WTC11 (cell line): ENCODE measurements around the gene ADAMTS18. TPM values are rescaled to one million over a fixed set of nuclear protein-coding genes. Genes with fewer than 3 reads are reported as not detected.

Experiments used
- ATAC-seq: fragments of 200-7000 bp; cut with Tn5 transposase; 2 replicates; pipeline ENCODE4 v1.10.0; 2021; ENCODE audit warnings: mild to moderate bottlenecking, moderate library complexity
- CTCF ChIA-PET: fragments of 300-600 bp; sonication (Branson Sonifier 250); formaldehyde crosslinking; loops from one replicate; lab custom pipeline; 2021; ENCODE audit warnings: antibody characterized with exemption; lab: Charles Lee
- POLR2A ChIA-PET: fragments of 350-600 bp; sonication (Branson Sonifier 250); formaldehyde crosslinking; loops from one replicate; lab custom pipeline; 2021; ENCODE audit warnings: antibody characterized with exemption; lab: Charles Lee
- DNase-seq: peaks from one replicate; pipeline ENCODE4 v3.0.0; 2021; ENCODE audit warnings: low spot score
- H3K27ac Mint-ChIP-seq: 2 replicates; pipeline ENCODE4 v1.8.0; 2021; ENCODE audit warnings: mixed read lengths
- H3K27me3 Mint-ChIP-seq: 2 replicates; pipeline ENCODE4 v1.8.0; 2021; ENCODE audit warnings: low read depth, mild to moderate bottlenecking, moderate library complexity, mixed read lengths
- H3K36me3 Mint-ChIP-seq: 2 replicates; pipeline ENCODE4 v1.8.0; 2021; ENCODE audit warnings: mixed read lengths
- H3K4me1 Mint-ChIP-seq: 2 replicates; pipeline ENCODE4 v1.8.0; 2022; ENCODE audit warnings: mixed read lengths
- H3K4me3 Mint-ChIP-seq: 2 replicates; pipeline ENCODE4 v1.8.0; 2021; ENCODE audit warnings: mild to moderate bottlenecking, moderate library complexity, mixed read lengths
- H3K9me3 Mint-ChIP-seq: 2 replicates; pipeline ENCODE4 v1.8.0; 2021; ENCODE audit warnings: mixed read lengths
- ATF1 ChIP-seq: sonication (generic); formaldehyde crosslinking; IDR thresholded peaks from 2 replicates; pipeline ENCODE4 v1.8.1; 2023; ENCODE audit warnings: mild to moderate bottlenecking, moderate library complexity, missing genetic modification reagents
- CBFB ChIP-seq: sonication (generic); formaldehyde crosslinking; IDR thresholded peaks from 2 replicates; pipeline ENCODE4 v1.8.1; 2022; ENCODE audit warnings: mild to moderate bottlenecking, low read depth, missing genetic modification reagents
- E2F1 ChIP-seq: sonication (generic); formaldehyde crosslinking; IDR thresholded peaks from 2 replicates; pipeline ENCODE4 v1.8.0; 2022; ENCODE audit warnings: mild to moderate bottlenecking, missing genetic modification reagents
- GRHL2 ChIP-seq: fragments of 250-450 bp; sonication (Bioruptor Pico); IDR thresholded peaks from 2 replicates; pipeline ENCODE4 v1.8.0; 2022; ENCODE audit warnings: mild to moderate bottlenecking, moderate library complexity; ENCODE audit not compliant: insufficient replicate concordance, severe bottlenecking
- IRF1 ChIP-seq: sonication (generic); formaldehyde crosslinking; IDR thresholded peaks from 2 replicates; pipeline ENCODE4 v1.8.0; 2023; ENCODE audit warnings: missing genetic modification reagents
- IRF2 ChIP-seq: sonication (generic); formaldehyde crosslinking; IDR thresholded peaks from 2 replicates; pipeline ENCODE4 v1.8.0; 2022; ENCODE audit warnings: low read depth, missing genetic modification reagents, borderline replicate concordance
- JUN ChIP-seq: sonication (generic); formaldehyde crosslinking; IDR thresholded peaks from 2 replicates; pipeline ENCODE4 v1.8.0; 2023; ENCODE audit warnings: mild to moderate bottlenecking, missing genetic modification reagents
- KAT7 ChIP-seq: sonication (generic); formaldehyde crosslinking; IDR thresholded peaks from 2 replicates; pipeline ENCODE4 v1.8.1; 2023; ENCODE audit warnings: missing genetic modification reagents, mild to moderate bottlenecking, borderline replicate concordance
- MLX ChIP-seq: sonication (generic); formaldehyde crosslinking; IDR thresholded peaks from 2 replicates; pipeline ENCODE4 v1.8.1; 2023; ENCODE audit warnings: mild to moderate bottlenecking, missing genetic modification reagents, moderate library complexity
- NR1H2 ChIP-seq: sonication (generic); formaldehyde crosslinking; IDR thresholded peaks from 2 replicates; pipeline ENCODE4 v1.9.0; 2021; ENCODE audit warnings: mild to moderate bottlenecking, moderate library complexity, missing genetic modification reagents
- PREB ChIP-seq: sonication (generic); formaldehyde crosslinking; IDR thresholded peaks from 2 replicates; pipeline ENCODE4 v1.8.1; 2022; ENCODE audit warnings: mild to moderate bottlenecking, missing genetic modification reagents, moderate library complexity, borderline replicate concordance
- PRRX2 ChIP-seq: fragments of 250-450 bp; sonication (Bioruptor Pico); IDR thresholded peaks from 2 replicates; pipeline ENCODE4 v1.8.0; 2021; ENCODE audit warnings: mild to moderate bottlenecking
- SMAD4 ChIP-seq: sonication (generic); formaldehyde crosslinking; IDR thresholded peaks from 2 replicates; pipeline ENCODE4 v1.8.0; 2022; ENCODE audit warnings: mild to moderate bottlenecking, missing genetic modification reagents
- STAT6 ChIP-seq: sonication (generic); formaldehyde crosslinking; conservative IDR thresholded peaks from 2 replicates; pipeline ENCODE4 v1.8.1; 2023; ENCODE audit warnings: mild to moderate bottlenecking, low read depth, missing genetic modification reagents, moderate library complexity
- ZMAT4 ChIP-seq: fragments of 250-450 bp; sonication (Bioruptor Pico); IDR thresholded peaks from 2 replicates; pipeline ENCODE4 v1.9.0; 2021; ENCODE audit warnings: mild to moderate bottlenecking
- ZNF232 ChIP-seq: sonication (generic); formaldehyde crosslinking; IDR thresholded peaks from 2 replicates; pipeline ENCODE4 v1.8.0; 2022; ENCODE audit warnings: mild to moderate bottlenecking, missing genetic modification reagents
- ZNF281 ChIP-seq: sonication (generic); formaldehyde crosslinking; IDR thresholded peaks from 2 replicates; pipeline ENCODE4 v1.8.0; 2023; ENCODE audit warnings: mild to moderate bottlenecking, missing genetic modification reagents
- ZNF512 ChIP-seq: sonication (generic); formaldehyde crosslinking; IDR thresholded peaks from 2 replicates; pipeline ENCODE4 v1.8.1; 2022; ENCODE audit warnings: missing genetic modification reagents, borderline replicate concordance
- ZNF532 ChIP-seq: fragments of 250-450 bp; sonication (Bioruptor Pico); IDR thresholded peaks from 2 replicates; pipeline ENCODE4 v1.9.0; 2021; ENCODE audit warnings: mild to moderate bottlenecking, borderline replicate concordance
- total RNA-seq: library from RNA; stranded (reverse); gene quantifications from 3 replicates; pipeline ENCODE4 v1.2.3, GENCODE V29; 2021

The ADAMTS18 gene
- total RNA-seq, 1 experiment from 2014 or later, result 0.17 TPM

- Mint-ChIP-seq H3K4me3 (no peak overlapping the region), H3K27ac (no peak overlapping the region), H3K9me3 (no peaks in the 10 kb centered on the region), H3K36me3 (no peaks in the 10 kb centered on the region), H3K4me1 (peaks cover 15% of the 10 kb centered on the region), H3K27me3 (no peaks in the 10 kb centered on the region; the same call in 1 of the 2 replicates)
- DNase-seq, result no peak
- ChIA-PET CTCF (no interaction called here), POLR2A (no interaction called here)
- TF ChIP-seq ZNF232 (CRISPR knock-in tag) (no peak), NR1H2 (CRISPR knock-in tag) (no peak), KAT7 (CRISPR knock-in tag) (no peak), STAT6 (CRISPR knock-in tag) (no peak)
- ATAC-seq, result no peak
These were observed 10.5 kb upstream of the ADAMTS18 start for GRCh38 chr16:77445324-77445723.

GRCh38 chr16:77444147-77444460 lies 9.3 kb upstream of the ADAMTS18 start:
- TF ChIP-seq ZNF232 (CRISPR knock-in tag), result no peak
- no peak for TF ChIP-seq PREB
- no peak for TF ChIP-seq MLX (CRISPR knock-in tag)
- no peak for TF ChIP-seq PRRX2 (CRISPR knock-in tag)
- TF ChIP-seq IRF2 (CRISPR knock-in tag), result no peak
- no peak for TF ChIP-seq SMAD4 (CRISPR knock-in tag)
- TF ChIP-seq ZNF532 (CRISPR knock-in tag), result no peak
- TF ChIP-seq CBFB, result no peak
- no peak for TF ChIP-seq GRHL2 (CRISPR knock-in tag)
- no peak for TF ChIP-seq JUN (CRISPR knock-in tag)
- no peak for TF ChIP-seq ZNF281 (CRISPR knock-in tag)
- no peak for TF ChIP-seq ATF1 (CRISPR knock-in tag)
- no peak for TF ChIP-seq IRF1 (CRISPR knock-in tag)
- no peak for TF ChIP-seq ZNF512 (CRISPR knock-in tag)
- TF ChIP-seq E2F1 (CRISPR knock-in tag), result no peak
- no peak for TF ChIP-seq ZMAT4 (CRISPR knock-in tag)
- no peak overlapping the region for H3K27ac Mint-ChIP-seq
- DNase-seq, result no peak
- no peaks in the 10 kb centered on the region; the same call in 1 of the 2 replicates for H3K27me3 Mint-ChIP-seq
- no peaks in the 10 kb centered on the region for H3K9me3 Mint-ChIP-seq
- no peak for ATAC-seq
- POLR2A ChIA-PET, result no interaction called here
- H3K36me3 Mint-ChIP-seq, result no peaks in the 10 kb centered on the region
- CTCF ChIA-PET, result no interaction called here
- peaks cover 17% of the 10 kb centered on the region for H3K4me1 Mint-ChIP-seq
- H3K4me3 Mint-ChIP-seq, result no peak overlapping the region
